A549 (cell line): Measurements from ENCODE around the gene DOCK9.

ENCODE experiments used
- CEBPB ChIP-seq, 2 experiments: fragments of >200 bp in 1 of 2; sonication (Bioruptor Twin) in 1 of 2; formaldehyde crosslinking in 1 of 2; IDR thresholded peaks; 2 replicates each; pipeline ENCODE4 v1.6.1; 2012 to 2016
- CTCF ChIP-seq: fragments of >200 bp; sonication (Bioruptor Twin); formaldehyde crosslinking; IDR thresholded peaks from 3 replicates; pipeline ENCODE4 v1.5.1; 2016
- FOSB ChIP-seq: fragments of 250-450 bp; sonication (Bioruptor Pico); IDR thresholded peaks from 2 replicates; pipeline ENCODE4 v1.5.0; 2020; ENCODE audit warnings: mild to moderate bottlenecking, moderate library complexity
- GATA3 ChIP-seq: IDR thresholded peaks from 2 replicates; pipeline ENCODE4 v1.6.1; 2012; ENCODE audit warnings: borderline replicate concordance
- MAFK ChIP-seq: fragments of 450-650 bp; IDR thresholded peaks from 2 replicates; pipeline ENCODE4 v1.6.1; 2014; ENCODE audit not compliant: partially characterized antibody
- MAX ChIP-seq: IDR thresholded peaks from 2 replicates; pipeline ENCODE4 v1.6.1; 2012
- MYC ChIP-seq: IDR thresholded peaks from 2 replicates; pipeline ENCODE4 v1.6.1; 2012; ENCODE audit warnings: mild to moderate bottlenecking, inconsistent platforms, low read length, improper control_type of control experiment, borderline replicate concordance
- POLR2A ChIP-seq: IDR thresholded peaks from 2 replicates; pipeline ENCODE4 v1.6.1; 2012; ENCODE audit warnings: mild to moderate bottlenecking, low read length
- RAD21 ChIP-seq, 2 experiments: fragments of >200 bp in 1 of 2; sonication (Bioruptor Twin) in 1 of 2; formaldehyde crosslinking in 1 of 2; IDR thresholded peaks in 1 of 2; conservative IDR thresholded peaks in 1 of 2; 2 replicates in 1 of 2; 3 replicates in 1 of 2; pipeline ENCODE4 v1.6.1; 2012 to 2018; ENCODE audit warnings: inconsistent platforms in 1 of 2
- RARB ChIP-seq: fragments of 250-450 bp; sonication (Bioruptor Pico); IDR thresholded peaks from 2 replicates; pipeline ENCODE4 v1.8.0; 2021; ENCODE audit warnings: mild to moderate bottlenecking, moderate library complexity
- RFX5 ChIP-seq: fragments of 450-650 bp; IDR thresholded peaks from 2 replicates; pipeline ENCODE4 v1.7.1; 2014; ENCODE audit warnings: antibody characterized with exemption, mild to moderate bottlenecking, moderate library complexity
- ZNF302 ChIP-seq: fragments of 250-450 bp; sonication (Bioruptor Pico); IDR thresholded peaks from 2 replicates; pipeline ENCODE4 v1.9.0; 2021; ENCODE audit warnings: inconsistent platforms, mild to moderate bottlenecking, moderate library complexity
- TF ChIP-seq, protein P1 (sequence below): fragments of 200-600 bp; sonication (generic); IDR thresholded peaks from 2 replicates; pipeline ENCODE4 v1.6.1; 2016; ENCODE audit warnings: antibody characterized with exemption, mild to moderate bottlenecking, moderate library complexity

- TF ChIP-seq RFX5 (no peak), MAFK (no peak), CEBPB (IDR thresholded peaks at IDR 0.05) (no peak), FOSB (no peak), RAD21 (conservative IDR thresholded peaks at IDR 0.05 in 1 of 2, IDR thresholded peaks at IDR 0.05 in 1 of 2) (no peak), CTCF (no peak), POLR2A (no peak), ZNF302 (no peak), RARB (CRISPR knock-in tag) (no peak), MAX (no peak), MYC (no peak), GATA3 (no peak)
- TF ChIP-seq, protein P1, sequence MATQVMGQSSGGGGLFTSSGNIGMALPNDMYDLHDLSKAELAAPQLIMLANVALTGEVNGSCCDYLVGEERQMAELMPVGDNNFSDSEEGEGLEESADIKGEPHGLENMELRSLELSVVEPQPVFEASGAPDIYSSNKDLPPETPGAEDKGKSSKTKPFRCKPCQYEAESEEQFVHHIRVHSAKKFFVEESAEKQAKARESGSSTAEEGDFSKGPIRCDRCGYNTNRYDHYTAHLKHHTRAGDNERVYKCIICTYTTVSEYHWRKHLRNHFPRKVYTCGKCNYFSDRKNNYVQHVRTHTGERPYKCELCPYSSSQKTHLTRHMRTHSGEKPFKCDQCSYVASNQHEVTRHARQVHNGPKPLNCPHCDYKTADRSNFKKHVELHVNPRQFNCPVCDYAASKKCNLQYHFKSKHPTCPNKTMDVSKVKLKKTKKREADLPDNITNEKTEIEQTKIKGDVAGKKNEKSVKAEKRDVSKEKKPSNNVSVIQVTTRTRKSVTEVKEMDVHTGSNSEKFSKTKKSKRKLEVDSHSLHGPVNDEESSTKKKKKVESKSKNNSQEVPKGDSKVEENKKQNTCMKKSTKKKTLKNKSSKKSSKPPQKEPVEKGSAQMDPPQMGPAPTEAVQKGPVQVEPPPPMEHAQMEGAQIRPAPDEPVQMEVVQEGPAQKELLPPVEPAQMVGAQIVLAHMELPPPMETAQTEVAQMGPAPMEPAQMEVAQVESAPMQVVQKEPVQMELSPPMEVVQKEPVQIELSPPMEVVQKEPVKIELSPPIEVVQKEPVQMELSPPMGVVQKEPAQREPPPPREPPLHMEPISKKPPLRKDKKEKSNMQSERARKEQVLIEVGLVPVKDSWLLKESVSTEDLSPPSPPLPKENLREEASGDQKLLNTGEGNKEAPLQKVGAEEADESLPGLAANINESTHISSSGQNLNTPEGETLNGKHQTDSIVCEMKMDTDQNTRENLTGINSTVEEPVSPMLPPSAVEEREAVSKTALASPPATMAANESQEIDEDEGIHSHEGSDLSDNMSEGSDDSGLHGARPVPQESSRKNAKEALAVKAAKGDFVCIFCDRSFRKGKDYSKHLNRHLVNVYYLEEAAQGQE: no peak
Measured at GRCh38 chr13:98781905-98782304, 196.0 kb downstream of the DOCK9 start.
